ENCODE results near the gene RAB28.

DNA sequence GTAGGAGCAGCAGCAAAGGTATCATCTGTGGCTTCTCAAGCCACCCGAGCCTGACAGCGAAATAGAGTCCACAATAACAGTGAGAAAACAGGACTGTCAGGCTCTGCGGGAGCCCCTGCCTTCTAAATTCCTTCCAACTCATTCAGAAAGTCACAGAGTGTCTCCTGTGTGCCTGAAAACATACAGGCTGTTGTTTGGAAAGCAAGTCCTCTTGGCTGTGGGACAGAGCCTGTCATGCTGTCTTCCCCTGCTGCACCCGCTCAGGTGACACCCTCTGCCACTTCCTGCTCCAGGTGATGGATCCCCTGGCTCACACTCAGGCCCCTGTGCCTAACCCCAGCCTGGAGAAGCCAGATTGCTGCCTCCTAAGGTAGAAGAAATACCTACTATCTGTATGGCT lies 152.3 kb downstream of the RAB28 start:
- TF ChIP-seq, protein P1, sequence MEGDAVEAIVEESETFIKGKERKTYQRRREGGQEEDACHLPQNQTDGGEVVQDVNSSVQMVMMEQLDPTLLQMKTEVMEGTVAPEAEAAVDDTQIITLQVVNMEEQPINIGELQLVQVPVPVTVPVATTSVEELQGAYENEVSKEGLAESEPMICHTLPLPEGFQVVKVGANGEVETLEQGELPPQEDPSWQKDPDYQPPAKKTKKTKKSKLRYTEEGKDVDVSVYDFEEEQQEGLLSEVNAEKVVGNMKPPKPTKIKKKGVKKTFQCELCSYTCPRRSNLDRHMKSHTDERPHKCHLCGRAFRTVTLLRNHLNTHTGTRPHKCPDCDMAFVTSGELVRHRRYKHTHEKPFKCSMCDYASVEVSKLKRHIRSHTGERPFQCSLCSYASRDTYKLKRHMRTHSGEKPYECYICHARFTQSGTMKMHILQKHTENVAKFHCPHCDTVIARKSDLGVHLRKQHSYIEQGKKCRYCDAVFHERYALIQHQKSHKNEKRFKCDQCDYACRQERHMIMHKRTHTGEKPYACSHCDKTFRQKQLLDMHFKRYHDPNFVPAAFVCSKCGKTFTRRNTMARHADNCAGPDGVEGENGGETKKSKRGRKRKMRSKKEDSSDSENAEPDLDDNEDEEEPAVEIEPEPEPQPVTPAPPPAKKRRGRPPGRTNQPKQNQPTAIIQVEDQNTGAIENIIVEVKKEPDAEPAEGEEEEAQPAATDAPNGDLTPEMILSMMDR (optimal IDR thresholded peaks at IDR 0.05 in 1 of 3, IDR thresholded peaks at IDR 0.05 in 1 of 3, conservative IDR thresholded peaks at IDR 0.05 in 1 of 3; ENCODE audit: extremely low read depth in 1 of 3, insufficient read depth in 2 of 3, low read length in 3 of 3) = no peak
- no peak for TF ChIP-seq EZH2 (IDR thresholded peaks at IDR 0.05; ENCODE audit: low read length)
